NCI-H2227 (cell line): ENCODE results near the gene SLC16A13.
"Not testable (repeated sequence)": the region's sequence is repeated elsewhere in the genome, so short reads cannot be mapped to it uniquely, and the experiment has no call there.

Experiments
- DNase-seq: peaks from one replicate; lab custom pipeline; 2025; ENCODE audit not compliant: unreplicated experiment; lab: John Stamatoyannopoulos, UW

Gene SLC16A13

GRCh38 chr17:7029096-7029495, 6.7 kb upstream of the SLC16A13 start:
- DNase-seq: no peak

- no peak for DNase-seq
Measured at GRCh38 chr17:7029659-7030058, 6.2 kb upstream of the SLC16A13 start.

DNA sequence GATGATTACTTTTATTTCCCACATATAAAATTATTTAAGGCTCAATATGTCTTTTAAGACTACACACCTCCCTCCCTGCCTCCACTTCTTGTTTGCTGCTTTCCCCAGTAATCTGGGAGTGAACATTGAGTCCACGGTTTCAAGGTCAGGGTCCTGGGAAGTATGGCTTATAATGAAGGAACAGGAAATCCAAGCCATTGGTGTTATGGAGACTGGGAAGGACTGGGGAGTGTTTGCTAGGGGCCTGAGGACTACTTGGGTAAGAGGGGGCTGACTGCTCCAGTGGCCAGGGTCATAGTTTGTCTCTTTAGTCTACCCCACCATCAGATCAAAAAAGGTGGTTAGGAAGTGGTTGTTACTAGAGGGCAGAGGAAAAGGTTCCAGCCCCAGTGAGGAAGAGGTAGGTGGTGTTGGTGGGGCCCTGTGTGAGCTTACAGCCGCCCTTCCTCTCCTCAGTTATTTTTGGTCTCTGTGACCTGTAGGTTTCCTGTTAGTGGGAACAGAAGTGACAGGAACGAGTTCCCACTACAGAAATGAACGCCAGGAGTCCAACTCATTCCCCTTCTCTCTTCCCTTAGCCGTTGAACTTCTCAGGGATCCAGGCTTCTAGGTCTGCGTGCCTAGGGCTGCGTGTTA, 742 bp upstream of the SLC16A13 start:
- no peak for DNase-seq

DNA sequence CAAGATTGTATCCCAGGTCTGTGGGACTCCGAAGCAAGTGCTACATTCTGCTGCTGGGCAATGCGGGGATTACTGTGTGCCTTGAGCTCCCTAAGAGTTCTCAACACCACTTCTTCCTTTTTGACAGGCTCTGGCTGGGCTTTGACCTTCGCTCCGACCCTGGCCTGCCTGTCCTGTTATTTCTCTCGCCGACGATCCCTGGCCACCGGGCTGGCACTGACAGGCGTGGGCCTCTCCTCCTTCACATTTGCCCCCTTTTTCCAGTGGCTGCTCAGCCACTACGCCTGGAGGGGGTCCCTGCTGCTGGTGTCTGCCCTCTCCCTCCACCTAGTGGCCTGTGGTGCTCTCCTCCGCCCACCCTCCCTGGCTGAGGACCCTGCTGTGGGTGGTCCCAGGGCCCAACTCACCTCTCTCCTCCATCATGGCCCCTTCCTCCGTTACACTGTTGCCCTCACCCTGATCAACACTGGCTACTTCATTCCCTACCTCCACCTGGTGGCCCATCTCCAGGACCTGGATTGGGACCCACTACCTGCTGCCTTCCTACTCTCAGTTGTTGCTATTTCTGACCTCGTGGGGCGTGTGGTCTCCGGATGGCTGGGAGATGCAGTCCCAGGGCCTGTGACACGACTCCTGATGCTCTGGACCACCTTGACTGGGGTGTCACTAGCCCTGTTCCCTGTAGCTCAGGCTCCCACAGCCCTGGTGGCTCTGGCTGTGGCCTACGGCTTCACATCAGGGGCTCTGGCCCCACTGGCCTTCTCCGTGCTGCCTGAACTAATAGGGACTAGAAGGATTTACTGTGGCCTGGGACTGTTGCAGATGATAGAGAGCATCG, 2.4 kb downstream of the SLC16A13 start:
- no peak for DNase-seq

- DNase-seq: no peak
Measured at GRCh38 chr17:7039832-7040231, 4.0 kb downstream of the SLC16A13 start.

DNA sequence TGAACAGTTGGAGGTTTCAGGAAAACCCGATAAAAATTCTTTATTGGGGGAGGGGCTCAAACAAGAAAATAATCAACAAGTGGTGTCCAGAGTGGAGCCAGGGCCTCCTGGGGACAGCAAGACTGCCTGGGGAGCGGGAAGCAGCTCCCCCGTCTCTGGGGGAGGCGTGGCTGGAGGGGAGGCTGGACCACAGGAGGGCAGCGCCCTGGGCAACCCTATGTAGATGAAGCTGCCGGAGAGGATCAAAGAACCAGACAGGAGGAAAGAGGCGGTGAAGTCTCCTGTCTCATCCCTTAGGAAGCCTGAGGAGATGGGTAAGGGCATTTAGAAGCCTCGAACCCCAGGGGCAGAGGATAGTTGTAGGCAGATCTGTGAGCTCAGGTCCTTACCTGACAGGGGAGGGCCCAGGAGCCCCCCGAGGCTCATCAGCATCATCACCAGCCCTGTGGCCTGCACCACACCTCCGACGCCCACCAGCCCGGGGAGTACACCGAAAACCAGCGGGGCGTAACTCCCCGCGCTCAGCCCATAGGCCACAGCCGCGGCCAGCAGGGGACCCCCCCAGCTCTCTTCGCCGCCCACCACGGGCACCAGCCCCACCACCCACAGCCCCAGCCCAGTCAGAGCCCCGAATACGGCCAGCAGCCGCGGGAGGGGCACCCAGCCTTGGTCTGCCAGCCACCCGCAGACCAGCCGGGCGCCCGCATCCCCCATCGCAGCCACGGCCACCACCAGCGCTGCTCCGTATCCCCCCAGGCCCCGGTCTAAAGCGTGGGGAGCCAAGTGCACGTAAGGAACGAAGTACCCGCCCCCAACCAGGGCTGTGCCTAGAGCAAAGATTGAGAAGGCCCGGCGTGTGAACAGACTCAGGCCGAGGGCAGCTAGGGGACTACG, 6.0 kb downstream of the SLC16A13 start:
- no peak for DNase-seq

DNA sequence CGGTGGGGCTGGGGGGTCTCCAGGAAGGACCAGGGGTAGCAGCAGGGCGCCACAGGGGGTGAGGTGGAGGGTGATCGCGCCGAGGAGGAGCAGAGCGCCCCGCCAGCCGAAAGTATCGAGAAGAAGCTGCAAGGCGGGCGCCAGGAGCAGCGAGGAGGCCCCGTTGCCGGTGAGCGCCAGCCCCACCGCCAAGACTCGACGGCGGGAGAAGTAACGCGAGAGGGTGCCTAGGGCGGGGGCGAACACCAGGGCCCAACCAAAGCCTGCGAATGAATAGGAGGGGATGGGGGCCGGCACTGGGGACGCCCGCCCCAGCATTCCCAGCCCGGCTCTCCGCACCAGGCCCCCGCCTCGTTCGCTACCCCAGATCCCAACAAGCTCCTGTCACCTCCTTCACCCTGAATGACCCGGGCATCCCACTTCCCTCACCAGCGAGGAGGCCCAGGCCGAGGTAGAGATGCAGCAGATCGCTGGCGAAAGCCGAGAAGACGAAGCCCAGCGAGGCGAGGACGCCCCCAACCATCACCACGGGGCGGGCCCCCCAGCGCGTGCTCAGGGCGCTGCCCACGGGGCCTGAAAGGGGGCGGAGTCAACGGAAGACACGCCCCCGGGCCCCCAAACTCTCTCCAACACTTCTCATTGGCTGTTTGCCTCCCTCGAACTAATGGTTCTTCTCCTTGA, 6.8 kb downstream of the SLC16A13 start:
- DNase-seq: no peak

GRCh38 chr17:7043182-7043496, 7.3 kb downstream of the SLC16A13 start:
- no peak for DNase-seq

- peak; percentile 49 for DNase-seq
Measured at GRCh38 chr17:7043497-7044198, 7.8 kb downstream of the SLC16A13 start, which contains the start of gene SLC16A11. Gene SLC16A11 (minus strand): TSS chr17:7044092. CDS start chr17:7043513, 579 bp downstream.

DNA sequence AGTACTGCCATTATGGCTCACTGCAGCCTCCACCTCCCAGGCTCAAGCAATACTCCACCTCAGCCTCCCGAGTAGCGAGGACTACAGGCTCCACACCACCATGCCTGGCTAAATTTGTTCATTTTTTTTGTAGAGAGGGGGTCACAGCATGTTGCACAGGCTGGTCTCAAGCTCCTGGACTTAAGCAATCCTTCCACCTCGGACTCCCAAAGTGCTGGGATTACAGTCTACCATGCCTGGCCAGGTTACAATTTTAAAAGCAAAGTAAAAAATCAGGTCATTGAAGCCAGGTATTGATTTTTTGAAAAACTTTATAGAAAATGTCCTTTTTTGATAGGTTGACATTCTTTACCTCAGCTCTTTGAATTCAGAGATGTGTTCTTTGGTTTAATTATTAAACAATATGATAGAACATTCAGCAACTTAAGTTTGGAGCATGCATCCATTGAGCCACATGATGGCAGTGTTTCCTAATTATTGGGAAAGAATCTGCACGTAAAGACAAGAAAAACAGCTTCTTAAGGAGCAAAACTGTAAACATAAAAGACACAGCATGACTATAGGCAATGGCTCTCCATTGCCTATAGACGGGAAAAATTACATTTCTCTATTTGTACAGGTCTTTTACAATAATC, 9.8 kb downstream of the SLC16A13 start:
- DNase-seq: peak; percentile 45

DNA sequence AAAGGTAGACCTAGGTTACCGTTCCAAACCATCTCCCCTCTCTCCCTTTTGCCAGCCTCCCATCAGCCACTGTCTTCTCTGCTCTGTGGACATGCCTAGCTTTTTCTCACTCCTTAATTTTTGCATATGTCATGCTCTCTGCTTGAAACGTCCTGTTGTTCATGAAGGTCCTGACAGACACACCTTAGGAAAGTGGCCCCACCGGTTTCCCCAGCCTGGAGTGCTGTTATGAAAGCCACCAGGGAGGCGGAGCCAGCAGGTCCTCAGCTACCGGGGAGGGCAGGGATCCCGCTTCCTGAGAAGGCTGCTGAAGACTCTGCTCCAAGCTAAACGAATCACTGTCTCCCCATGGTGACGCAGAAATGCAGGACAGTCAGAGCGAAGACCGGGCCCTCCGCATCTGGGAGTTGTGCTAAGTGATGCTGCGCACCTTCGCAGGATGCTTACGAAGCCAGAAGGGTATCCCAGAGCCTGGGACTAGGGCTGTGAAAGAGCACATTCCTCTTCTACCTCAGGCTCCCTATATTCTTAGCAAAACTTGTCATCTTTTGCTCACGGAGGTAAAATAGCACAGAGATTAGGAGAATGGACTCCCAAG, 10.4 kb downstream of the SLC16A13 start:
- peak; percentile 34 for DNase-seq

GRCh38 chr17:7046725-7047397, 11.0 kb downstream of the SLC16A13 start:
- peak; percentile 69 for DNase-seq

GRCh38 chr17:7047566-7047965, 11.8 kb downstream of the SLC16A13 start:
- DNase-seq: no peak

GRCh38 chr17:7048968-7049367, 13.2 kb downstream of the SLC16A13 start:
- no peak for DNase-seq

DNA sequence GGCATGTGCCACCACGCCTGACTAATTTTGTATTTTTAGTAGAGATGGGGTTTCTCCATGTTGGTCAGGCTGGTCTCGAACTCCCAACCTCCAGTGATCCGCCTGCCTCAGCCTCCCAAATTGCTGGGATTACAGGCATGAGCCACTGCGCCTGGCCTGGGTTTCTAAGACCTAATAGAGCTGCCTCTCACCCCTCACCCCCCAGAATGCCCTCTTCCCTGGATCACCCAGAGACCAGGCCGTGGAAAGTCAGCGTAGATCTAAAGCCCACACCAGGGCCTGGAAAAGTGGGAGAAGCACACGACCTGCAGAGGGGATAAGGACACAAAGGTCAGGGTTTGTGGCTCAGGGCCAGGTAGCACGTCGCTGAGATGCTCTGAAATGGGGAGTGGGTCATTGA, 14.8 kb downstream of the SLC16A13 start:
- not testable (repeated sequence) for DNase-seq

- no peak for DNase-seq
Measured at GRCh38 chr17:7056386-7056785, 20.6 kb downstream of the SLC16A13 start.

- no peak for DNase-seq
Measured at GRCh38 chr17:7058831-7059447, 23.1 kb downstream of the SLC16A13 start.

DNA sequence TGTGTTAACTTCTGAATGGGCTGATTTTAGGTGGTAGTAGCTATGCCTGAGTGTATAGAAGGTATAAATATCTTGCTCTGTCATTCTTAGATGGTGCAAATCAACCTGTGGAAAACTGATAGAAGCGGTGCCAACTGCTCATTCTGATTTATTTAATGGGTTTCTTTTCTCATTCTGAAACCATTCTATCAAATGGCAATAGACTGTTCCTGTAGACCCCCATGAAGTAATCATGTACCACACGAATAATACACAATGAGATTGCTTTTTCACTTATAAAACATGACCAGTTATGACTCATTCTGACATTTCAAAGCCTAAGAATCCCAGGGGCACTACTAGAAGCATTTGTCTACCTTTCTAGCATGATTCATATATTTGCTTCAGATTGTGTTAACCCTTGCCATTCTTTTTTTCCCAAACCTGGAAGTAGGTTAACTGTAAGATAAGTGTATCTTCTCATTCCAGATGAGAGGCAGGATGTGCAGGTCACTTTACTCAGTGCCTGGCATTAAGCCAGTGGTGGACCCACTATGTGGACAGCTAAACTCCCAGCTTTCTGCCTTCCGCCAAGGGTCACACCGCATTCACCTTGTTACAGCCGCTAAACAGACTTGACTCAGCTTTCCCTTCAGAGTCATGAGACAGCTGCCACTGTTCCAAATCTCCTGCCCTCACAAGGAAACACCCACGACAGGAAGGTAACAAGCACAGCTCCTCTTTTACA, 24.5 kb downstream of the SLC16A13 start:
- DNase-seq: no peak
